HTERT RPE-1 (cell line): Measurements from ENCODE around the gene ARL4C.

ENCODE experiments used
- in situ Hi-C: fragments of 300-500 bp; cut with MboI; formaldehyde crosslinking; loops from 4 replicates; pipeline ENCODE4 v1.14.3; 2020; ENCODE audit warnings: low sequenced_read_pairs

ARL4C gene

GRCh38 chr2:234500394-234501006, 3.6 kb upstream of the ARL4C start:
- in situ Hi-C loops: no loop called here

GRCh38 chr2:234497594-234498235, 834 bp upstream of the ARL4C start:
- in situ Hi-C loops: no loop called here

GRCh38 chr2:234496055-234496834, 636 bp downstream of the ARL4C start:
- in situ Hi-C loops: no loop called here

- in situ Hi-C loops: no loop called here
Measured at GRCh38 chr2:234495251-234496054, 1.4 kb downstream of the ARL4C start.

GRCh38 chr2:234494361-234495250, 2.3 kb downstream of the ARL4C start:
- in situ Hi-C loops: no loop called here

- in situ Hi-C loops: no loop called here
Measured at GRCh38 chr2:234493796-234494195, 3.1 kb downstream of the ARL4C start.

GRCh38 chr2:234492717-234493485, 4.0 kb downstream of the ARL4C start:
- in situ Hi-C loops: no loop called here

DNA sequence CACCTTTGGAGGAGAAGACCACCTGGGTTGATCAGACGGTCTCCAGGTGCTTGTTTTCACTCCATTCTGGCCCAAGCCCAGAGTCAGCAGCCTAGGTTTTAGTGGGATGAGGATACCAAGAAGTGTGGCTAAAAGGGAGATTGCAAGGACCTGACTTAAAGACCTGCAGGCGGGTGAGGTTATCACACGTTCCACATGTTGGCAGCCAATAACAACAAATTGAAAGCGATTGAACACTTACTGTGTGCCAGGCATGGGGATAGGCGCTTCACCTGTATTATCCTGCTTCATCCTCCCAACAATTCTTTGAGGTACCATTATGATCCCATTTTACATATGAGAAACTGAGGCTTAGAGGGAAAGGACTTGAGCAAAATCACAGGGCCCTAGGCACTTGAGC, 5.0 kb downstream of the ARL4C start:
- in situ Hi-C loops: no loop called here

DNA sequence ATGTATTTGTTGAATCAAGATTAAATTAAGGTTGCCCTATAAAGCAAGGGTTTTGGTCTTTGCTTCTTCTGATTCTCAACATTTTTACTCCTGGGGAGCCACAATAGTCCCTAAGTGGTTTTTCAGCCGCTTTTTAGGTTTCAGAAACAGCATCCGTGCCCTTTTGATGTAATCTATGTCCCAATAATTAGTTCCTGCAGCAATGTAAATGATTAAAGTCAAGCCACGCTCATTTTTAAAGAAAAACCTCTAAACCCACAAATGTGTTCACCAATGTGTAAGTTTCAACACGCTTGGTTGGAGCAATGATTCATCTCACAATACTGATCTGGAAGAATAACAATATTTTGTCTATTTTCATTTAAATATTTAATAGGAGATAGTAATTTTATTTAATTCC, 5.6 kb downstream of the ARL4C start:
- in situ Hi-C loops: no loop called here

DNA sequence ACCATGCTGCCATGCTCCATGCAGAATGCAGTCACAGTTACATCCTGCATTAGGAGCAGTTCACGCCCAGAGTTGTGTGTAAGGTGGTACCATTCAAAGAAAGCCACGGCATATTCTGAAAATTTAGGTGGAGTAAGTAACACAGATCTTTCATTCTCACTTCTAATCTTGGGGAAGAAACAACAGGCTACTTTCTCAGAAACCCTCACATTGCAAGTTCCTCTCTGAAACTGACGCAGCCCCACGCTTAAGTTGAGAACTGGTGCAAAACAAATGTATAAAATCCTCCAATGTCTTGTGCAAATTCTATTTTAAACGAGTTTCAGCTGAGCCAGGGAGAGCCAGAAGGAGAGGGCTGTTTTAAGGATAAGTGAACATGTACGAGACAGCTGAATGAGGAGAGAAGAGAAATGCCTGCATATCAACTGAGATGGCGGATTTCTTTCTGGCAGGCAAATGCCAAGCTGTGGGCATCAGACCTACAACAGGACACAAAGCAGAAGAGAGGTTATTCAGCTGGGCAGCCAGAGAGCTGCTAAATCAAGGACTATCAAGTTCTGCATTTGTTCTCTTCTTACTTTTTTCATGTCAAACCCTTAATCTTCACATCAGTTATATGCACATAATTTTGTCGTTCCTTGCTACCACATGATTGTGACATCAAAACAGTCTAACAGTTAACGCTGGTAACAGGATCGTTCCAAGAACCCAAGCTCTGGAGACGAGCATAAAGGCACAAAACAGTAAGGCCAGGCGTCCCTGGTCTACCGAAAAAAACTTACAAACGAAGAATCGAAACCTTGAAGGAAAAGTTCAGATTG, 6.4 kb downstream of the ARL4C start:
- in situ Hi-C loops: no loop called here

DNA sequence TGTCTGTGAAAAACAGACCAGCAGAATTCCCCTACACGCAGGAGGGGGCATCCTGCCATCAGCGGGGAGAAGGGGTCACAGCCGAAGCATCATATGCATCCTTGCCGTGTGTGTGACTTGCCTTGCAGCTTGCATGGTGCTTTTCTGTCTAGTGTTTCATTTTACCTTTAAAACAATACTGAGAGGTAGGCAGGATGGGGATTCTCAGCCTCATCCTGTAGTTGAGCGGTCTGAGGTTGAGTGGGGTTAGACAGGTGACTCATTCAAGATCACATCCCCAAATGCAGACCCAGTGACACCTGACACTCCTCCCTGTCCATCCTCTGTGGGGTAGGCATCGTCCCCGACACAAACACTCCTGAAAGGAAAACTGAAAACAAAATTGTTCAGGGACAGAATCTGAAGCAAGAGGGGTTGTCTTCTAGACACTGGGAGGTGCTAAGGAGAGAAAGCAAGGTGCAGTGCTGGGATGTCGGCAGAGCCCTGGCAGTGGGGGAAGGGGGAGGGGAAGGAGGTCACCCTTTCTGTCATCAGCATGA, 7.9 kb downstream of the ARL4C start:
- in situ Hi-C loops: no loop called here

DNA sequence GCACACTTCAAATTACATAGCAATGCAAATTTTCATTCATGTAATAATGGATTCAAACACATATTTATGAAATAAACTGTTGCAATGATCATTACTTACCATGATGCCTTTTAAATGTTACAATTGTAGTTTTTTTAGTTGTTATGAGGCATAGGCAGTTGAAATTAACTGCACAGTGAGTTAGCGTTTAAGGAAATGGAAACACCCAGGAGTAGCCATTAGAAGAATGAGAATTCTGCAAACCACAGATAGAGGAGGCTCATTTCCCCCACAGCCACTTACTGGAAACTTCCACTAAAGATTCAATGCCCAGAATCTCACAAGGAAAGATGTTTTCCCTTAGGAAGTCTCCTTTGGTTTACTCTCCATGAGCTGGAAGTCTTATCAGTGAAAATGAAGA, 8.4 kb downstream of the ARL4C start:
- in situ Hi-C loops: no loop called here

- in situ Hi-C loops: no loop called here
Measured at GRCh38 chr2:234487356-234487755, 9.5 kb downstream of the ARL4C start.

GRCh38 chr2:234483568-234484251, 13.2 kb downstream of the ARL4C start:
- in situ Hi-C loops: no loop called here

DNA sequence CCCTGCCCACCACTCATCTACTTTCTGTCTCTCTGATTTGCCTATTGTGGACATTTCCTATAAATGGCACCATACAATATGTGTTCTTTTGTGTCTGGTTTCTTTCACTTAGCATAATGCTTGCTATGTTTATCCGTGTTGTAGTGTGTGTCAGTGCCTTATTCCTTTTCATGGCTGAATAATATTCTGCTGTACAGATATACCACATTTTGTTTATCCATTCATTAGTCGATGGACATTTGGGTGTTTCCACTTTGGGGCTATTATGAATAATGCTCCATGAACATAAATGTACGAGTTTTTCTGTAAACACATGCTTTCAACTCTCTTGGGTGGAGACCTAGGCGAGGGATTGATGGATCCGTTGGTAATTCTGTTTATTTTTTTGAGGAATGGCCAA, 15.6 kb downstream of the ARL4C start:
- in situ Hi-C loops: no loop called here

DNA sequence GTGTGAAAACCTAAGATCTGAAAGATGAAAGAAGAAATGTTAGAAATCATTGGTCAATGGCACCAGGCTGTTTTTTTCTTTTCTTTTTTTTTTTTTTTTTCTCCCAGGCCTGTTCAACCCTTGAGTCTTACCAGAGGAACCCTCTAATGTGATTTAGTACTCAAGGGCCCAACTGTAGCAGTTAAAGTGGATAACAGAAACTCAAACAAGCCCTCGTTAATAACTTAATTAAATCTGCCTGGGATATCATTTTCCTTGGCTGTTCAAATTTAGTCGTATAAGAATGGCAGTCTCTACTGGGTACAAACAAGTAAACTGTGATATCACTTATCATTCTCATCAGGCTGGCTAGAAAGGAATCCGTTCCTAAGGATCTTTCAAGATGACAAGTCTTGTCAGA, 16.5 kb downstream of the ARL4C start:
- in situ Hi-C loops: no loop called here

- in situ Hi-C loops: no loop called here
Measured at GRCh38 chr2:234479465-234479864, 17.4 kb downstream of the ARL4C start.
